HS-5 (cell line): ENCODE measurements around the gene XCL1.
"Not testable (repeated sequence)": the region's sequence is repeated elsewhere in the genome, so short reads cannot be mapped to it uniquely, and the experiment has no call there.

Experiments used
- DNase-seq: peaks from one replicate; pipeline ENCODE4 v3.0.0-alpha.2; 2012; ENCODE audit warnings: low read depth

The XCL1 gene

GRCh38 chr1:168567568-168567967 lies 8.8 kb upstream of the XCL1 start:
- DNase-seq = no peak

GRCh38 chr1:168568346-168568745 lies 8.1 kb upstream of the XCL1 start:
- DNase-seq = no peak

GRCh38 chr1:168570652-168571051 lies 5.8 kb upstream of the XCL1 start:
- no peak for DNase-seq

GRCh38 chr1:168572633-168573032 lies 3.8 kb upstream of the XCL1 start:
- DNase-seq = no peak

GRCh38 chr1:168574234-168574633 lies 2.2 kb upstream of the XCL1 start:
- DNase-seq = not testable (repeated sequence)

- DNase-seq = not testable (repeated sequence)
These were observed 2.3 kb downstream of the XCL1 start for GRCh38 chr1:168578531-168579185.

- DNase-seq = not testable (repeated sequence)
These were observed 3.9 kb downstream of the XCL1 start for GRCh38 chr1:168580290-168580689.

GRCh38 chr1:168580991-168581390 lies 4.6 kb downstream of the XCL1 start:
- DNase-seq = not testable (repeated sequence)

GRCh38 chr1:168581817-168582572 lies 5.6 kb downstream of the XCL1 start:
- no peak for DNase-seq

GRCh38 chr1:168582688-168583336 lies 6.4 kb downstream of the XCL1 start:
- peak; percentile 15 for DNase-seq

GRCh38 chr1:168583571-168583970 lies 7.2 kb downstream of the XCL1 start:
- no peak for DNase-seq

GRCh38 chr1:168585191-168585590 lies 8.8 kb downstream of the XCL1 start:
- DNase-seq = peak; percentile 11

GRCh38 chr1:168585937-168586336 lies 9.5 kb downstream of the XCL1 start:
- DNase-seq = no peak

- DNase-seq = no peak
These were observed 12.8 kb downstream of the XCL1 start for GRCh38 chr1:168589167-168589566.

GRCh38 chr1:168591066-168591465 lies 14.7 kb downstream of the XCL1 start:
- DNase-seq = no peak

GRCh38 chr1:168591641-168592250 lies 15.3 kb downstream of the XCL1 start:
- no peak for DNase-seq

GRCh38 chr1:168595403-168595802 lies 19.0 kb downstream of the XCL1 start:
- not testable (repeated sequence) for DNase-seq

GRCh38 chr1:168598125-168598524 lies 21.7 kb downstream of the XCL1 start:
- no peak for DNase-seq

- no peak for DNase-seq
These were observed 22.5 kb downstream of the XCL1 start for GRCh38 chr1:168598892-168599291.

GRCh38 chr1:168599641-168600040 lies 23.2 kb downstream of the XCL1 start:
- DNase-seq = no peak

GRCh38 chr1:168601051-168601450 lies 24.6 kb downstream of the XCL1 start:
- DNase-seq = no peak

- peak; percentile 16 for DNase-seq
These were observed 27.2 kb downstream of the XCL1 start for GRCh38 chr1:168603501-168604110.
